H1 (cell line): ENCODE results near the gene NUBP2. TPM values are rescaled to one million over a fixed set of nuclear protein-coding genes. Genes with fewer than 3 reads are reported as not detected.

Experiments used
- CTCF ChIP-seq, 3 experiments: IDR thresholded peaks; 1 replicate in 2 of 3; 2 replicates in 1 of 3; pipeline versions ENCODE4 v1.5.1 to v1.6.1; 2011; ENCODE audit warnings: low read length in 3 of 3, mild to moderate bottlenecking in 3 of 3, inconsistent platforms in 2 of 3, low read depth in 1 of 3, moderate library complexity in 1 of 3; ENCODE audit not compliant: insufficient read depth in 1 of 3; ENCODE audit errors: control extremely low read depth in 1 of 3
- EZH2 ChIP-seq: fragments of 200-600 bp; sonication (generic); IDR thresholded peaks from 2 replicates; pipeline ENCODE4 v1.7.1; 2012; ENCODE audit warnings: low read depth, mild to moderate bottlenecking, moderate library complexity, low read length, inconsistent platforms; ENCODE audit not compliant: severe bottlenecking
- TBP ChIP-seq: IDR thresholded peaks from 2 replicates; pipeline ENCODE4 v1.6.1; 2011; ENCODE audit warnings: low read depth, low read length, improper control_type of control experiment
- polyA plus RNA-seq, 7 experiments: library from polyadenylated mRNA; depleted of rRNA in 3 of 7; stranded (reverse) in 5 of 7; unstranded in 2 of 7; fragments of >200 nt in 5 of 7; fragments of 200-250 nt in 2 of 7; gene quantifications; 1 replicate in 5 of 7; 2 replicates in 1 of 7; 4 replicates in 1 of 7; pipeline versions ENCODE4 v1.2.1 to v1.2.3, GENCODE V29; 2011 to 2013; ENCODE audit warnings: missing spikeins in 2 of 7, mixed read lengths in 2 of 7
- total RNA-seq: library from RNA; stranded (reverse); fragmentation: NEBNext Ultra II Directional; extraction: Animal tissue kit (Norgen Biotek cat#: 25700); gene quantifications from 2 replicates; pipeline ENCODE4 v1.2.1, GENCODE V29; 2021

NUBP2 gene
- total and polyA plus RNA-seq, 2 of the 8 experiments (the other 6 are each of a cell fraction or from before 2014, with no cell fraction given) = 70.3 to 96.9 TPM

- TF ChIP-seq CTCF (IDR thresholded peaks at IDR 0.05; ENCODE audit: control extremely low read depth in 1 of 3, insufficient read depth in 1 of 3, low read depth in 1 of 3, low read length in 3 of 3) (no peak), EZH2 (no peak), TBP (no peak)
Measured at GRCh38 chr16:1781254-1781653, 1.5 kb upstream of the NUBP2 start (continued).
